Fibroblast of gingiva (primary cell): ENCODE measurements around the gene PRR5L.

Experiments
- DNase-seq: peaks from one replicate; pipeline ENCODE4 v3.0.0-alpha.2; 2011; ENCODE audit warnings: low read depth

Gene PRR5L

DNA sequence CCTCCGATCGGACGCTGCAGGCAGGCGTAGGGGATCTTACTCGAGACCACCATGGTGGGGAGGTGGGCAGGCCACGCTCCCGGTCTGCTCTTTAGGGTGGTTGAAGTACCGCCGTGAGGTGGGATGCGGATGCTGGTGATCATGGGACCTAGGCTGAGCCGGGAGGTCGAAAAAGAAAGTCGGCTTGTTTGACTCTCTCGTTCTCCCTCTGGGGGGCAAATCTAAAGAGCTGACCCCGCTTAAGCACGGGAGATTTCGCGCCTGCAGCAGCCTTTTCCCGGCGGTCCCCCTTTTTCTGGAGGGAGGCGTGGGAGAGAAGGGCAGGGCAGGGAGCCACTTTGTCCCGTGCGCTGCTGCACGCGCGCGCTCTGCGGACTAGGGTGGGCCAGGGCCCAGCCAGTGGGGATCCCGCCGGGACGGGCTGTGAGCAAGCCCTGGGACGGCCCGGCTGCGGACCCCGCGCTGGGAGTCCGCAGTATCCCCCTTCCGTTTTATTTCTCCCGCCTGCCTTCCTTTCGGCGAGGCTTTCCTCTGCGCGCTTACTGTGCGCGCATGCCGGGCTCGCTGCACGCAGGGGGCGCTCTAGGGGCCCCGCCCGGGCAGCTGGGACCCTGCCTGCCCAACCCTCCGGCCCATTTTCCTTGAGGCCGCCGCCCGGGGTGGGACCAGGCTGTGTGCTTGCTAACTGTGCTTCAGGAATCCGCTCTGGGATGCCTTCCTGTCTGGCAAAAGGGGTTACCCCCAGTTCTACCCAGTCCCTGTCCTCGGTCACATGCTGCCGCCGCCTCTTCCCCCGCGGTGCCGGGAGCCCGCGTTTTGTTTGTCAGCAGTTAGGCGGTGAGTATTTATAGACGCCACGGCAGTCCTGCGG lies 81.0 kb downstream of the PRR5L start:
- peak; percentile 44 for DNase-seq

DNA sequence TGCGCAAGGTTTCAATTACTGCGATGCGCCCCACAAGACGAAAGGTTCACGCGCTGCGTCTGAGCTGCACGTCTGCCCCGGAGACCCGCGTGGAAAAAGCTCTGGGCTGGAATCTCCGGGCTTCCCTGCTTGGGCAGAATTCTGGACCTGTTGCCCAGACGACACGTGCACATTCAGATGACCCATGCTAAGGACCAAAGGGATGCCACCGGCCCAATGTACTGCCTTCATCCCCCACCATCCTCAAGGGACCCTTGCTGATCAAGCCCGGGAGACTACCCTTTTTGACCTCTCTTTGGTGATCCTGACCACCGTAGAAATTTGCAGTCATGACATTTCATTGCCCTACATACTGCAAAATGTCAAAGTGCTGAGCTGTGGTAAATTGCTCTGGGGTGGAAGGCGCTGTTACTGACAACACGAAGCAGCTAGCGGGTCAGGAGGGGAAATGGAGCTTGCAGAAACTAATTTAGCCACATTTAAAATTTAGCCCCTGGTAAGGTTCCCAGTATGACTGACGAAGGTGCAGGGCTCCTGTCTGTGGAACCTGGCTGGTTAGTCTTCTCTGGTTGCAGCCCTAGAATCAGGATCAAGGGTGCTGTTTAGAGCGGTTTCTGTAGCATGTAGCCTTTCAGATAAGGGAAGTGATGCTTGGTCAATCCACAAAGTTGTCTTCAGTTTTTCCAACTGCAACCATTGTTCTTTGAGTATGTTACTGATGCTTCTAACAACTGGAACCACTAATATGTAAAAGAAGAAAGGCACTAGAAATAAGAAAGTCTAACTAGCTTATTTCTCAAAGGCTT lies 81.9 kb downstream of the PRR5L start:
- no peak for DNase-seq

DNA sequence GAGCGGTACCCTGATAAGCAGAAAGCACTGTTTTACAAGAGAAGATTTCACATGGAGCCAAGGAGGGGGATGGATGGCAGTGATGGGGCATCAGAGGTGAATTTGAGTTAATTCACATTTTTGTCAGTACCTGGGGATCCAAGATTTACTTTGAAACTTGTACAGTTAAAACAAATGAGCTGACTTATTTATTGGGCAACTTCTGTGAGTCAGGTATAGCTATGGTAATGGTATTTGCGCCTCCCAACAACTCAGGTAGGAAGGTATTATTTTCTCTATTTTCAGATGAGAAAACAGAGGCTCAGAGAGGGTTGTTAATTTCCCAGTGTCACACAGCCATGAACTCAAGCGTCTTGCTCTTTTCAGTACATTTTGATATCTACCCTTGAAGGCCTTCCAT lies 83.6 kb downstream of the PRR5L start:
- no peak for DNase-seq

DNA sequence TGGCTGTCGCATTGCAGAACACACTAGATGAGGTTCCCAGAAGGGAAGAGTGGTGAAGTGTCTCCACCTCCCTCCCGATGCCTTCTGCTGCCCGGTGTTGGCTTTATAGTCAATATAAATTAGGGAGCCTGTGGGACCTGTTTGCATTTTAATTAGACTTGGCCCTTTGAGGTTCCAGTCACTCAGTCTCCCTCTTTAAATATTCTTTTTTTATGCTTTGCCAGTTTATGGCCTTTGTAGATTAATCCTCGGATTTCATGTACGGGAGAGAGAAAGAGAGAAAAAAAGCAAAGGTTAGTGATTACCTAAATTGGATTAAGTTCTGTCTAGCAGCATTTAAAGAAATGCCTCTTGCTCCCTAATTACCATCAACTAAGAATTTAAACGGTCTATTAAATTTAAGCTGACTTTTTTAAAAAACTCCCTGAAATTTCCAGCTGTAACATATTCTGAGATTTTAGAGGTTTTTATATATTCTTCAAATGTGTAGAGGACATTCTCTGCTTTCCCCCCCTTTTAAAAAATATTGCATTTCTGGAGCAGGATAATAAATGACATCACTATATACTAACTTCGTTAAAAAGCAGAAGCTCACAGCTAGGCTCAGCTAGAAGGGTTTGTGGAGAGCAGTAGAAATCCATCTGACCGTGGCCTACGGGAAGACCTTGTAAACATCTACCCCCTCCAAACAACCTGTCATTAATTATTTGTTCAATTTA lies 84.4 kb downstream of the PRR5L start:
- no peak for DNase-seq

DNA sequence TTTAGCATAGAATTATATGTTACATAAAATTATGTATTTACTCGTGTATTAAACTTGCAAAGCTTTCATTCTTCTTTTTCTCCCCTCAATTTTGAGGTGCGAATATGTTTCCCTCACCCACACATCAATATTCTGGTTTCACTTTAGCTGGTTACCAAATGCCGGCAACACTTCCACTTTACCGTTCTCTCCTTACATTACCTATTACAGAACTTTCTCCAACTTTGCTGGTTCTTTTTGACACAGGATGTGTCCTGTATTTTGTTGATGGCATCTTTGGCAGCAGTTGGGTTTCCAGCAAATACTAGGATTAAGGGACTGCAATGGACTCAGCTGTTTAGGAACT lies 84.9 kb downstream of the PRR5L start:
- no peak for DNase-seq

DNA sequence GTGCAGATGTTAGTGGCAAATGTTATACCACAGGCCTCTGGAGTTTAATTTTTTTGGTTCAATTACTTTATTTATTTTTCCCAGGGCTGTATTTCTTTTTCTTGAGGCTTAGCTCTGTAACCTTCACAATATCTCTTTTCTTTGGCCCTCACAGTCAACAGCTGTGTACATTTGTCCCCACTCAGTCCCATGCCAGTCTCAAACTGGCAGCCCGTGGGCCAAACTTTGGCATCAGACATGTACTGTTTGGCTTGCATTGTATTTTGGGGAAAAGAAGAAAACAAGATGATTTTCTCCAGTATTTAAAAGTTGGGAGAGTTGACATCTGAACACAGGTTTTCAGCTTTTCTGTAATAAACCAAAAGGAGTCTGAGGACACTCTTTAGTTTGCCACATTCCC lies 87.1 kb downstream of the PRR5L start:
- DNase-seq, result no peak

DNA sequence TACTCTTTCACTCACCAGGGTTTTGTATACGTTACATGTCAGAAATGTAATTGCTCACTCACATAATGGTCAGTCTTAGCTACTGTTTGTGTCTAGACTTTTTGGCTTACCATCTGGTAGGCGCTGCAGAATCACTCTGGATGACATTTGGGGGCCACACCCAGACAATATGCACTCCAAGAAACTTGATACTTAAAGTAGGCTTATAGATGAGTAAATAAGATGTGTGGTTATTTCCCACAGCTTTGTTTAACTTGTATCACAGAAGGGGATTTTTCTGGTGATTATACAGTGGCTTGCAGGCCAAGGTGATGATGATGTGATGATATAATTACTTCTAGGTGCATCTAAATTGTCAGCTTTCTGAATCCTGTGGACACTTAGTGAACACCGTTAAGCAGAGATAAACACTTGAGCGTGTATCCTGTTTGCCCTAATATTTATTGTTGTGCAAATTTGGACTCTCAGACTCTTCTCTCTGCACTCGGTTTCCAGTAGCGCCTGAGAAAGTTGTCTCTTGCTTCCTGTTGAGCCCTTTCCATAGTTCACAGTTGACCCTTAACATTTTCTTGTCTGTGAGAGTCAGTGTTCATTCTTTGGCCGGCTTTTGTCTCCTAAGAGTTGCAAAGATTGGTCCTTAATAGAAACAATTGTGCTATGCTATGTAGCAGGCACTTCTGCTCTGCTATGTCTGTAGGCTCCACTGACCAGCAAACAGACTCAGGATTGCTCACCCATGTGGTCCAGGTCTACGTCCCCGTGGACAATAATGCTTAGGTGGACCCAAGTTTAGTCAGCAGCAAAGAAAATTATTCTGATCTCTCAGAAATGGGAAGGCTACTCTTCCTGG lies 89.3 kb downstream of the PRR5L start:
- DNase-seq, result peak; percentile 47

DNA sequence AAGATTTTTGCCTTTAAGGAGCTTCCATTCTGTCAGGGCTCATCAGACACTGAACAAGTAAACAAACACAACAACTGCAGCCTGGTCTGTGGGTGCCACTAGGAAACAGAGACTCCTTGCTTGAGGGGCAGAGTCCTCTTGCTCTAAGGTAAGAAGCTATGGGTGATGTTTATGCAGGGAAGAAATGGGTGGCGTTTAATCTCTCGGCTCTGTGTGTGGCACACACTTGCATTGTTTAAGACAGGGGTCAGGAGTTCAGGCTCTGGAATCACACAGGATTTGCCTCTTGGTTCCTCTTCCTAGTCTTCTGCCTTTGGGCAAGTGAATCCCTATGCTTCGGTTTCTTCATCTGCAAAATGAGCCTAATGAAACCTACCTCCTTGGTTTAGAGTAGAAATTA lies 90.3 kb downstream of the PRR5L start:
- no peak for DNase-seq

DNA sequence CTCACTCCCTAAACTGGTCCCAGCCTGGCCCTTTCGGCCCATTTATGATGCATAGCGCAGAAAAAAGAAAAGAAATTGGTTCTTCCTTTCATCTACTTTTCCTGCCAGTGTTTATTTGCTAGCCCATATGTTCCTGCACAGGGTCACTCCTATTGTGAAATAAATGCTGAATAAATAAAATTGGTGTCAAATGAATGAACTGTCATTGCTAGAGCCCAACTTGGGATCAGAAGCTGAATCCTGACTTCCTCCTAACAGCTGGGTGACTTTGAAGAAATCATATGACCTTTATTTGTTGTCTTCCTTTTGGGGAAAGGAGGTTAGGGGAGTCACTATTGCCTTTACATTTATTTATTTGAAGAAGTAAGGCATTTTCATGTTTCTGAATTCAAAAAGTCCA lies 92.0 kb downstream of the PRR5L start:
- DNase-seq, result peak; percentile 12

DNA sequence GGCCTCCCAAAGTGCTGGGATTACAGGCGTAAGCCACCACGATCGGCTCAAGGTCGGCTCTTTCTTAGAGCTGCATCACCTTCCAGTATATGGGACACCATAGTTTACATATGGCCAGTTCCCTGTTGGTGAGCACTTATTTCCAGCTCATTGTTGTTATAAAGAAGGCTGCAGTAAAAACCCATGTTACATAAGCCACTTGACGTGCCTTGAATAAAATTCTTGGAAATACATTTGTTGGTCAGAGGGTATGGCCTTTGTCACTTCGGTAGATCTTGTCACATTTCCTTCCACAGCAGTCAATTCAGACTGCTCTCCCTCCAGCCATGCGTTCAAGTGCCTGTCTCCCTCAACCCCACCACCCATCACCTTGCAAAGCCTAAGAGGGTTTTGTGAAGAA lies 92.9 kb downstream of the PRR5L start:
- DNase-seq, result no peak

DNA sequence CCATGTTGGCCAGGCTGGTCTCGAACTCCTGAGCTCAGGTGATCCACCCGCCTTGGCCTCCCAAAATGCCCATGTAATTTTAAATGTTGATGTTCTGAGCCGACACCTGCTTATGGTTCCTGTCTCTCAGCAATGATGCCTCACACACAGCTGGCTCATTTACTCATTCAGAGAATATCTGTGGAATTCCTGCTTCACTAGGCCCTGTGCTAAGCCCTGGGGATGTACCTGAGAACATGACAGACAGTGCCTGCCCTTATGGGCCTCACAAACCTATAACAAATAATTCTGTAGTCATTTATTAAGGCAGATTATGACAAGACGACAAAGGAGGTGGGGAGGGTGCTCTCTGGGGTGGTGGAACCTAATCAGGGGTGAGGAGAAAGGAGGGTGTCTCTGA lies 93.7 kb downstream of the PRR5L start:
- no peak for DNase-seq

DNA sequence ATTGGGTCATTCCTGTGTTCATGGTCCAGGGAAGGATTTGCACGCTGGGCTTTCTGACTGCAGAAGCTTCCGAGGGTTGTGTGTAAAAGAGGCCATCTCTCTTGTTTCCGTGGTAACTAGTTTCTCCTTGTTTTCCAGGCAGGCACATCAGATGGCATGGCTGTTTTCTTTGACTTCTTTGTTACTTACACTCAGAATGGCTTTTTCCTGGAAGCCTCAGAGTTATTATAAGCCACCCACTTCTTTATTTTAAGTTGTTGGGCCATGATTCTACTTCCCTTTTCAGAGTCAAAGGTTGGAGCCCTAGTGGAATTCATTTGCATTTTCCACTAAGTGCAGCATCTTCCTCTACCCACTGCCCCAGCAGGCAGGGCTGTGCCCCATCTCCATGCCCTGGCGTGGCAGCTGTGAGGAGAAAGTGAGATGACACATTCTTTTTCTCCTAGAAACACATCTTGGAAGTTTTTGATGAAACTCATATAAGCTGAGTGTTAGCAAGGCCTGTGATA lies 94.9 kb downstream of the PRR5L start:
- no peak for DNase-seq

DNA sequence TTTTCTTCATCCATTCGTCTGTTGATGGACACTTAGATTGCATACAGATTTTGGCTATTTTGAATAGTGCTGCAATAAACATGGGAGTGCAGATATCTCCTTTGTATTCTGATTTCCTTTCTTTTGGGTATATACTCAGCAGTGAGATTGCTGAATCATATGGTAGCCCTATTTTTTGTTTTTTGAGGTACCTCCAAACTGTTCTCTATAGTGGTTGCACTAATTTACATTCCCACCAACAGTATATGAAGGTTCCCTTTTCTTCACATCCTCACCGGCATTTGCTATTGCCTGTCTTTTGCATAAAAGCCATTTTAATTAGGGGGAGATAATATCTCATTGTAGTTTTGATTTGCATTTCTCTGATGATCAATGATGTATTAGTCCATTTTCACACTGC lies 96.1 kb downstream of the PRR5L start:
- no peak for DNase-seq

DNA sequence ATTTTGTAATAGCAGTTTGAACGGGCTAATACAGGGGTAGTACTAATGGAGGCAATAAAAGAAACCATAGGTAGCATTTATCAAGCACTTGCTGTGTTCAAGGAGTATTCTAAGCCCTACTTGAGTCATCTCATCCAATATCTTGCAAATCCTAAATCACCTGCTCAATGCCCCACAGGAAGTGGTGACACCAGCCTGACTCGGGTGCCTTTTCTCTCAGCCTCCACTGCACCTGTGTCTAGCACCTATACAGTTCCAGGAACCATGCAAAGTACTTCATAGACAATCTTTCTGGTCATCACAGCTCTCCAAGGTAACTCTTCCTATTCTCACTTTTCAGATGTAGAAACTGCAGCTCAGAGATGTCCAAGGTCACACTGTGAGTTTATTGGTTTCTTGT lies 98.0 kb downstream of the PRR5L start:
- DNase-seq, result no peak

DNA sequence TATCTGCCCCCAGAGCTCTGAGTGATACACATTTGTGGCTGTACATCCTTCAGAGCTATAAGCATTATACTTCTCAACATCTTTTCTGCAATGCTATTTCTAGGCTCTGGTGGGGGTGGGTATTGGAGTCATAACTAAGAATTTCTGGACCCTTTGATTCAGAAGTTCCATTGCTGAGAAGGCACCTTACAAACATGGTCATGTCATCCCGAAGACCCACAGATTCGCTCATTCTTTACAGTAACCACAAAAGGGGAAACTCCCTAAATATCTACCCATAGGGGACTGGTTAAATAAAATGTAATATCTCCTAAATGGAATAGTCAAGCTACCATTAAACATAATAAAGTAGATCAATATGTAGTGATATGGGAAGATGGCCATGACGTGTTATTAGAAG lies 98.8 kb downstream of the PRR5L start:
- no peak for DNase-seq

DNA sequence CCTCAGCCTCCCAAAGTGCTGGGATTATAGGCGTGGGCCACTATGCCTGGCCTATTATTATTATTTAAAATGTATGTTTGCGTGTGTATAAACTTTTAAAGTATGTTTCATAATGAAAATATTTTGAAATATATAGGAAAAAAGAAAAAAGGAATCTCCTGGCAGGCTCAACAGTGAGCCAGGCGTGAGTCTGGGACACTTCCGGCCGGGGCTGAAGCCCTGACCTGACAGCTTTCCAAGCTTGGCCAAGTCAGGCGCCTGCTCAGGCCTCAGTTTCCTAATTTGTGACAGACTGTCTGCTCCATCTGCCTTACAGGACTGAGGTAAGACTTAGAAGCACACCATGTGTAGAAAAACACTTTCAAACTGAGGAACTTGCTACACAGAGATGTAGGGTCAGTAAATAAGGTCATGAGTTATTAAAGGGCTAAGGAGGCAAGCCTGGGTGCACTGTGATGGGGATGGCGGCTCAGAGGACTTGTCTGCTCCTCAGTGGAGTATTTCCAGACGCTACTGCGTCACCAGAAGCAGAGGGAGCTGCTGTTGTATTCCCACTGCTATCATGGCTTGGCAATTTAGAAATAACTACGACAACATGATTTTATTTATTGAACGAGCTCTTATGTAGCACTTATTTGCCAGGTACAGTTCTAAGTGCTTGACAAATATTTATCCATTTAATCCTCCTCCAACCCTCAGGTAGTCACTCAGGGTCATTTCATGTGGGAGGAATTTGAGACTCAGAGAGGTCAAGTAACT lies 100.1 kb downstream of the PRR5L start:
- no peak for DNase-seq

DNA sequence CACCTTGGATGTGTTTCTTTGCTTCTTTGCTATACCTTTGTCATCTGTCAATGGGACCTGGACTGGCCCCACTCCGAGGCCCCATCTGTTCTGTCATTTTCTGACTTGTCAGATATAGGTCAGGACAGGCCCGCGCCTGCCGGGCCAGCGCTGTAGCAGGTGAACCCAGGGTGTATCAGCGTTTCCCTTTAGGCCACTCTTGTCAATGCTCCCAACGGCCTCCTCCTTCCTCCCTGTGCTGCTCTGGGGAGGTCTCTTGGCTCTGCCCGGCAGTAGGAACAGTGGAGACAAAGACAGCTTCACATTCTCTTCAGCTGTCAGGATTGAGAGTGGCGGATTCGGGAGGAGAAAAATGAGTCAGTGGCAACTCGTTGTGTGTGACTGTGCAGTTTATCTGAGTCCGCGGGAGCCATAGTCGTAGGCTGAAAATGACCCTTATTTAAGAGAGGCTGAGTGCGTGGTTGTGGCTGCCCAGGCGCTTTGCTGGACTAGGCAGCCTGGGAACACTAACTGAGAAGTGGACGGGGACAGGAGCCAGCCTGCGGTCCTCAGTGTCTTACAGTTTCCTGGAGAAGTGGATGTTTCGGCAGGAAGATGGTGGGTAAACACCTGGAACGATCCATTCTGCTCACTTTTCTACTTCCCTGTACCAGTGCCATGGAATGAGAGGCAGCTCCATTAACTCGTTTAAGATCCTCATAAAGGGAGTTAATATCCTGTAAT lies 102.3 kb downstream of the PRR5L start:
- DNase-seq, result no peak

DNA sequence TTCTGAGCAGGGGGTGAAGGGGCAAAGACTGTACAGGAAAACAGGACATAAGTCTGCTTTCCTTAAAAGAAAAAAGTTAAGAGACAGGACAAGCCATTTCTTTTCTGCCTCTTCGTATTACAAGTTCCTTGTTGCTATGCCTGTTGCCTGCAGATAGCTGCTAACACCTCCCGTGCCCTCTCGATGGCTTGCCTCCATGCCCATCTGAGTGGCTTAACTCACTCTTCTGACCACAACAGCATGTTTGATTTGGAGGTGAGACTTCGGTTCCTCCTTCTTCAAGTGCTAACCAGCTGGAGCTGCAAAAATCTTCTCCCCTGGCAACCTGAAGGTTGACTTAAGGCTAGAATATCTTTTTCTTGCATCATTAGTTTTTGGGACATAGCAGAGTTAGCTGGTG lies 103.1 kb downstream of the PRR5L start:
- no peak for DNase-seq

DNA sequence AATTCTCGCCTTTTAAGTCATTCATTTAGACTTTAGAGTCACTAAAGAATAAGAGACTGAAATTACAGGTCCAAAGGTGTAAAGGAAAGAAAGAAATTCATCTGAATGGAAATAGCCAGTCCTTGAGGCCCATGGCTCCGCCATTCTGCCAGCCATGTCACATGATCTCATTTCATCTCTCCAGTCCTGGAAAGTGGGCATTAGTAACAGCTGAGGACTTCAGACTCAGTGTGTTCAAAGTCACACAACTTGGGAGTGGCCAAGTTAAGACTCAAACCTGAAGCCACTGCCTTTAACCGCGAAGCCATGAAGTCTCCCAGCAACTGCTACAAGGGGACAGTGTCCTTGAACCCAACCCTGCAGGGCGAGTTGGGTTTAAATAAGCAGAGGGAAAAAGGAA lies 103.7 kb downstream of the PRR5L start:
- no peak for DNase-seq

DNA sequence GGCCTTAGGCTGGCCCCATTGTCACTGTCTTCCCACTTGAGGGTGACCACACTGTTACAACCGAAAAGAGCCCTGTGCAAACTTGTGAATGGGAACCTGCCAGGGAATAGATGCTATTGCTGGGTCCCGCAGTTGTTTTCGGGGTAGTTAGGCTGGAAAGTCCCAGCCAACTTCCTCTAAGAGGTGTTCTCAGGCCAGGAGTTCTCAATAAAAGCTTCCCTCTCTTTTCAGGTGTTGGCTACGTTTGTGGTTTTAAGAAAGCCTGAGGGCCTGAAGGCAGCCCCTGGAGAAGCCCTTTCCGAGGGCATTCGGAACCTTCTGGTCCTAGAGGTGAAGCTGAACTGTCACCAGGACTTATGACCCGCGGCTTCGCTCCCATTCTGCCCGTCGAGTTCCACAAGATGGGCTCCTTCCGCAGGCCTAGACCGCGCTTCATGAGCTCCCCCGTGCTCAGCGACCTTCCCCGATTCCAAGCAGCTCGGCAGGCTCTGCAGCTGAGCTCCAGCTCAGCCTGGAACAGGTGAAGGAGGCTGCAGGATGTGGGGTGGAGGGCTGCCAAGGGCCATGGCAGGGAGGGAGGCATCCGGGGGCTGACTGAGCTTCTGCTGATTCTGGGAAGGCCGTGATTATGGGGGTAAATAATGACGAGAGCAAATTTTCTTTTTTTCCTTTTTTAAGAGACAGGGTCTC lies 104.8 kb downstream of the PRR5L start:
- DNase-seq, result no peak
